Stimulated activated naive CD8-positive, alpha-beta T cell treated with anti-CD3 and anti-CD28 coated beads, Interleukin-15, Interleukin-2, amounts not matched to agents 100 ng/mL and 50 ng/mL, for 24 hours (primary cell): ENCODE data around the gene TRIM25.
"Not testable (repeated sequence)": the region's sequence is repeated elsewhere in the genome, so short reads cannot be mapped to it uniquely, and the experiment has no call there.

Experiments
- H3K27ac Mint-ChIP-seq: one replicate; pipeline ENCODE4 v1.8.0; 2021; ENCODE audit warnings: mild to moderate bottlenecking, mixed read lengths
- H3K27me3 Mint-ChIP-seq: one replicate; pipeline ENCODE4 v1.8.0; 2021; ENCODE audit warnings: mixed read lengths
- H3K36me3 Mint-ChIP-seq: one replicate; pipeline ENCODE4 v1.8.0; 2021; ENCODE audit warnings: low read depth, mixed read lengths
- H3K4me1 Mint-ChIP-seq: one replicate; pipeline ENCODE4 v1.8.0; 2021; ENCODE audit warnings: low read depth, mixed read lengths
- H3K4me3 Mint-ChIP-seq: one replicate; pipeline ENCODE4 v1.8.0; 2021; ENCODE audit warnings: mild to moderate bottlenecking, mixed read lengths
- H3K9me3 Mint-ChIP-seq: one replicate; pipeline ENCODE4 v1.8.0; 2021; ENCODE audit warnings: mixed read lengths

TRIM25 gene, protein sequence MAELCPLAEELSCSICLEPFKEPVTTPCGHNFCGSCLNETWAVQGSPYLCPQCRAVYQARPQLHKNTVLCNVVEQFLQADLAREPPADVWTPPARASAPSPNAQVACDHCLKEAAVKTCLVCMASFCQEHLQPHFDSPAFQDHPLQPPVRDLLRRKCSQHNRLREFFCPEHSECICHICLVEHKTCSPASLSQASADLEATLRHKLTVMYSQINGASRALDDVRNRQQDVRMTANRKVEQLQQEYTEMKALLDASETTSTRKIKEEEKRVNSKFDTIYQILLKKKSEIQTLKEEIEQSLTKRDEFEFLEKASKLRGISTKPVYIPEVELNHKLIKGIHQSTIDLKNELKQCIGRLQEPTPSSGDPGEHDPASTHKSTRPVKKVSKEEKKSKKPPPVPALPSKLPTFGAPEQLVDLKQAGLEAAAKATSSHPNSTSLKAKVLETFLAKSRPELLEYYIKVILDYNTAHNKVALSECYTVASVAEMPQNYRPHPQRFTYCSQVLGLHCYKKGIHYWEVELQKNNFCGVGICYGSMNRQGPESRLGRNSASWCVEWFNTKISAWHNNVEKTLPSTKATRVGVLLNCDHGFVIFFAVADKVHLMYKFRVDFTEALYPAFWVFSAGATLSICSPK

GRCh38 chr17:56913867-56914580, at the start of gene TRIM25:
Gene TRIM25, minus strand, starts transcription at chr17:56914049. Its CDS starts 61 bp downstream, at chr17:56913988.
- Mint-ChIP-seq H3K27ac (peak within 1 kb of the TSS; percentile 96), H3K4me1 (peaks cover 75% of the 10 kb centered on the region), H3K9me3 (peaks cover 14% of the 10 kb centered on the region), H3K27me3 (no peaks in the 10 kb centered on the region), H3K4me3 (peak within 1 kb of the TSS; percentile 95), H3K36me3 (peaks cover 28% of the 10 kb centered on the region)

- no peaks in the 10 kb centered on the region for H3K36me3 Mint-ChIP-seq
- peak within 1 kb of the TSS; percentile 84 for H3K4me3 Mint-ChIP-seq
- H3K27me3 Mint-ChIP-seq = no peaks in the 10 kb centered on the region
- peaks cover 26% of the 10 kb centered on the region for H3K4me1 Mint-ChIP-seq
- H3K27ac Mint-ChIP-seq = peak within 1 kb of the TSS; percentile 85
- no peaks in the 10 kb centered on the region for H3K9me3 Mint-ChIP-seq
Measured at GRCh38 chr17:56960596-56961538, 47.0 kb upstream of the TRIM25 start, which contains the start of gene COIL. Gene COIL, minus strand, starts transcription at chr17:56961050. Its CDS starts 31 bp downstream, at chr17:56961019.

- H3K27me3 Mint-ChIP-seq = no peaks in the 10 kb centered on the region
- peaks cover 26% of the 10 kb centered on the region for H3K4me1 Mint-ChIP-seq
- no peaks in the 10 kb centered on the region for H3K9me3 Mint-ChIP-seq
- peaks cover 4% of the 10 kb centered on the region for H3K36me3 Mint-ChIP-seq
- no peak overlapping the region for H3K27ac Mint-ChIP-seq
- H3K4me3 Mint-ChIP-seq = no peak overlapping the region
Measured at GRCh38 chr17:56956992-56957391, 43.1 kb upstream of the TRIM25 start.

DNA sequence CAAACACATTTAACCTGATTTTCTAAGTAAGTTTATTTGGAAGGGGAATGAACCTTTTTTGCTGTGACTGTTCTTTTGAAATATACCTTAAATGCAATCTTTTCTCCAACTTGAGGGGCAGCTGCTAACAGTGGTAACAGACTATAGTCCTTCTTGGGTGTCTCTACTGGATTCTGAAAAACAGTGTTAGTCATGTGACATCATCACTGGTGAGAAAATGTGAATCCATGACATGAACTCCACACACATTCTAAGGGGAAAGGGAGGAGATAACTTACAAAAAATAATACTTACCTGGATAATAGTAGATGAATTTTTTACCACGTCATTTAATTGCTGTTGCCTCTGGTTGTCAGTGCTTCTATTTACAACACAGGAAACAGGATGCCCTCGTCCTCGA, 35.7 kb upstream of the TRIM25 start:
- H3K27me3 Mint-ChIP-seq = no peaks in the 10 kb centered on the region
- no peaks in the 10 kb centered on the region for H3K4me1 Mint-ChIP-seq
- H3K9me3 Mint-ChIP-seq = no peaks in the 10 kb centered on the region
- no peak overlapping the region for H3K4me3 Mint-ChIP-seq
- H3K36me3 Mint-ChIP-seq = peaks cover 56% of the 10 kb centered on the region
- H3K27ac Mint-ChIP-seq = peak overlapping the region; percentile 22

- H3K27me3 Mint-ChIP-seq = no peaks in the 10 kb centered on the region
- H3K4me3 Mint-ChIP-seq = no peak overlapping the region
- no peak overlapping the region for H3K27ac Mint-ChIP-seq
- H3K36me3 Mint-ChIP-seq = peaks cover 60% of the 10 kb centered on the region
- H3K9me3 Mint-ChIP-seq = no peaks in the 10 kb centered on the region
- no peaks in the 10 kb centered on the region for H3K4me1 Mint-ChIP-seq
Measured at GRCh38 chr17:56948491-56948890, 34.6 kb upstream of the TRIM25 start.

- Mint-ChIP-seq H3K36me3 (peaks cover 64% of the 10 kb centered on the region), H3K27me3 (no peaks in the 10 kb centered on the region), H3K4me1 (no peaks in the 10 kb centered on the region), H3K9me3 (no peaks in the 10 kb centered on the region), H3K27ac (peak overlapping the region; percentile 38), H3K4me3 (no peak overlapping the region)
Measured at GRCh38 chr17:56947741-56948140, 33.9 kb upstream of the TRIM25 start.

GRCh38 chr17:56945938-56946505, 32.2 kb upstream of the TRIM25 start:
- Mint-ChIP-seq H3K4me1 (no peaks in the 10 kb centered on the region), H3K27me3 (no peaks in the 10 kb centered on the region), H3K27ac (no peak overlapping the region), H3K36me3 (peaks cover 75% of the 10 kb centered on the region), H3K4me3 (no peak overlapping the region), H3K9me3 (no peaks in the 10 kb centered on the region)

GRCh38 chr17:56943505-56944125, 29.8 kb upstream of the TRIM25 start:
- Mint-ChIP-seq H3K36me3 (peaks cover 66% of the 10 kb centered on the region), H3K4me3 (no peak overlapping the region), H3K4me1 (no peaks in the 10 kb centered on the region), H3K27ac (no peak overlapping the region), H3K27me3 (no peaks in the 10 kb centered on the region), H3K9me3 (no peaks in the 10 kb centered on the region)

DNA sequence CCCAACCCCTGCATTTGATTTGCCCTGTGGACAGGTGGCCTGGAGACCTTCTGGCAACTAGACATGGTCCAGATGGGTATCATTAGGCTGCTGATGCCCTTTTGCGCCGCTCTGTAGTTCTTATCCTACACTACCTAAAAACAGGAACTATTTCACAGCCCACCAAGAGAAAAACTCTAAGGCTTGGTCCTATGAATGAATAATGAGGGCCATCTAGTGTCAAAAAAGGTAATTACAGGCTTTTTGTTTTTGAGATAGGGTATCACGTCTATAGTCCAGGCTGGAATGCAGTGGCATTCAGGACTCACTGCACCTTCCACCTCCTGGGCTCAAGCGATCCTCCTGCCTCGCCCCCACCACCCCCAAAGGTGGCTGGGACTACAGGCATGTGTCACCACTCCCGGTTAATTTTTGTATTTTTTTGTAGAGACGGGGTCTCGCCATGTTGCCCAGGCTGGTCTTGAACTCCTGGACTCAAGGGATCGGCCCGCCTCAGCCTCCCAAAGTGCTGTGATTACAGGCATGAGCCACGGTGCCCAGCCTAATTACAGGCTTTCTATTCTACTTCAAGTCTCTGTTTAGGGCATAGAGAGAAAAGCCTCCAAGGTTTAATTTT, 26.1 kb upstream of the TRIM25 start:
- H3K9me3 Mint-ChIP-seq = no peaks in the 10 kb centered on the region
- H3K4me3 Mint-ChIP-seq = no peak overlapping the region
- H3K27ac Mint-ChIP-seq = no peak overlapping the region
- H3K27me3 Mint-ChIP-seq = no peaks in the 10 kb centered on the region
- H3K36me3 Mint-ChIP-seq = peaks cover 64% of the 10 kb centered on the region
- peaks cover 19% of the 10 kb centered on the region for H3K4me1 Mint-ChIP-seq

DNA sequence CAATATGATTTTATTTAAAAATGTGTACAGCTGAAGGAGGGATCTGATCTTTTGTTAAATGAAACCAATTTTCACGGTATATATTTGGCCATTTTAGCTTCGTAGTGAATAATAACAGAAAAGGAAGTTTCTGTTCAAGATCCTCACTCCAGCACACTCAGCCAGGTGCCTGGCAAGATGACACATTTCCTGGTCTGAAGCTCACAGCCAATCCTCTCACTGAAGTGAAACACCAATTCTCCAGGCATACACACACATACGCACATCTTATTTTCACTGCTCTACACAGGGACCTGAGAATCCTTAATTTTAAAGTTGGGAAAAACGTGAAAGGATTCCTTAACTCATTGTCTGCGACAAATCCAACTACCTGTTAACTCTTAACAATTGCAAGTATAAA, 24.4 kb upstream of the TRIM25 start:
- not testable (repeated sequence) for H3K9me3 Mint-ChIP-seq, H3K27me3 Mint-ChIP-seq, H3K4me3 Mint-ChIP-seq
- Mint-ChIP-seq H3K36me3 (peaks cover 67% of the 10 kb centered on the region), H3K27ac (peak overlapping the region; percentile 50), H3K4me1 (peaks cover 22% of the 10 kb centered on the region)

DNA sequence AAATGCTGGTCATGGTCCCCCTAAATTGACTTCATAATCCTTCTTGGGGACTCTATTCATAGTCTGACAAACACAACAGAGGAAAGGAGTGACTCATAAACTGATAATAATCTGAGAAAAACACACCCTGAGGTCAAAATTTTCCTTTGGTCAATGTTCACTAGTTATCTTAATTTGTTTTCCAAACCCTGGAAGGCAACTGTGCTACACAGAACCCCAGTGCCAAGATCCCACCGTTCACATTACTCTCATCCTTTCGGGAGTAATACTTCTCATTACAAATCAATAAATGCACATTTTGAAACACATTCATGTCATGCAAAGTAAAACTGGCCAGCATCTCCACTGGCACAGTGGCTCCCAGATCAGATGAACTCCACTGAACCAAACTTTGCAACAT, 23.8 kb upstream of the TRIM25 start:
- Mint-ChIP-seq H3K27me3 (no peaks in the 10 kb centered on the region), H3K27ac (peak overlapping the region; percentile 50), H3K4me3 (peak overlapping the region; percentile 18), H3K9me3 (no peaks in the 10 kb centered on the region), H3K36me3 (peaks cover 64% of the 10 kb centered on the region), H3K4me1 (peaks cover 22% of the 10 kb centered on the region)

DNA sequence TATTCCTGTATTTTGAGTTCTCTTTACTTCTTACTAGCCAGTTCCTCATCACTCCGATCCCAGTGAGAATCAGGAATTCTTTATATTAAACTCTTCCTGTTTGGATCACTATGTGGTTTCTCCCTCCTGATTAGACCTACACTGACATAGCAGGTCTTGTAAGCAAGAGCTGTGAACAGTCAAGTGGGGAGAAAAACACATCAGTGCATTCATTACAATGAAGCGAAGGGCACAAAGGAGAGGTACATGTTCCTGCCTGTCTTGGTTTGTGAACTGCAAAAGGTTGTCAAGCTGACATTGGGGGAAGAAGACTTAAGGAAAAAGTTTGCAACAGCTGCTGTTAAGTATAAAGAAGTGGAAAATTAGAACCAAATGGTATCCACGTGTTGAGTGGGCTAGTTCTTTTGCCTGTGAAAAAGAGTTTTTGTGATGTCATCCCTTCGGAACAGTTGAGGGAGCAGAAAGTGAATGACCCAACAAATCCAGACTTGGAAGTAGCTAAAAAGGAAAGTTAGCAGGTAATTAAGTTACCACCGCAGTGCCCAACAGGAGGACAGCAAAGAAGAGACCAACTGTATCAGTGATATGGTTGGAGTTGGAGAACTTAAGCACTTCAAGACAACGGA, 23.0 kb upstream of the TRIM25 start:
- H3K9me3 Mint-ChIP-seq = no peaks in the 10 kb centered on the region
- peaks cover 22% of the 10 kb centered on the region for H3K4me1 Mint-ChIP-seq
- no peaks in the 10 kb centered on the region for H3K27me3 Mint-ChIP-seq
- peaks cover 63% of the 10 kb centered on the region for H3K36me3 Mint-ChIP-seq
- H3K27ac Mint-ChIP-seq = peak overlapping the region; percentile 74
- H3K4me3 Mint-ChIP-seq = no peak overlapping the region

DNA sequence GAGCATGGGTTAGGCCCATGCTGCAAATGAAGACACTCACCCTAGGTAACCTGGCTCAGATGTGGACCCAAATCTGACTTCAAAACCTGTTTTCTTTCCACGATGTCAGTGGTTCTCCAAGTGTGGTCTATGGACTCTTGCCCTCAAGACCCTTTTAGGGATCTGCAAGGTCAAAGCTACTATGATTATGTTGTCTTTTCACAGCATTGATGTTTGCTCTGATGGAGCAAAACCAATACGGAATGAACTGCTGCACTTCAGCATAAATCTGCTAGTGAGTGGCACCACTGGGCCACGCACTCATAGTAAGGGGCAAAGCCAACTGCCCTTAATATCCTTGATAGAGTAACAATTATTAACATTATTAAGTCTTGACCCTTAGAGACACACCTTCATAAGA, 21.6 kb upstream of the TRIM25 start:
- Mint-ChIP-seq H3K4me3 (no peak overlapping the region), H3K9me3 (peaks cover 6% of the 10 kb centered on the region), H3K36me3 (peaks cover 60% of the 10 kb centered on the region), H3K4me1 (peaks cover 22% of the 10 kb centered on the region), H3K27me3 (no peaks in the 10 kb centered on the region), H3K27ac (no peak overlapping the region)
